Activated T-cell treated with anti-CD3 and anti-CD28 coated beads, Interleukin-2, amount 50 U/mL, for 4 hours (primary cell): ENCODE measurements around the gene UACA. TPM values are rescaled to one million over a fixed set of nuclear protein-coding genes. Genes with fewer than 3 reads are reported as not detected.

Experiments
- ATAC-seq, 2 donors: fragments of 200-7000 bp; cut with Tn5 transposase; one replicate each; pipeline ENCODE4 v1.10.0; 2021
- DNase-seq: peaks from one replicate; pipeline ENCODE4 v3.0.0-alpha.2; 2020
- H3K27me3 Mint-ChIP-seq: one replicate; pipeline ENCODE4 v1.8.0; 2021; ENCODE audit warnings: low read depth, mixed read lengths
- H3K36me3 Mint-ChIP-seq: one replicate; pipeline ENCODE4 v1.8.0; 2022; ENCODE audit warnings: mixed read lengths; ENCODE audit not compliant: insufficient read depth
- H3K4me1 Mint-ChIP-seq: one replicate; pipeline ENCODE4 v1.8.0; 2021; ENCODE audit warnings: low read depth, mixed read lengths
- H3K4me3 Mint-ChIP-seq: one replicate; pipeline ENCODE4 v1.8.0; 2021; ENCODE audit warnings: mild to moderate bottlenecking, moderate library complexity, mixed read lengths
- H3K9me3 Mint-ChIP-seq: one replicate; pipeline ENCODE4 v1.8.0; 2021; ENCODE audit warnings: mixed read lengths
- total RNA-seq, 3 donors: library from RNA; stranded (reverse); gene quantifications; one replicate each; pipeline ENCODE4 v1.2.1, GENCODE V29; 2021

The UACA gene
- total RNA-seq, 3 donors from 2014 or later = 0.33 to 1.1 (median 0.61) TPM

- Mint-ChIP-seq H3K9me3 (no peaks in the 10 kb centered on the region), H3K4me3 (no peak overlapping the region), H3K4me1 (no peaks in the 10 kb centered on the region), H3K27me3 (peaks cover 4% of the 10 kb centered on the region), H3K36me3 (no peaks in the 10 kb centered on the region)
- DNase-seq (no peak), ATAC-seq (no peak)
Measured at GRCh38 chr15:70610541-70610940, 152.8 kb downstream of the UACA start.

DNA sequence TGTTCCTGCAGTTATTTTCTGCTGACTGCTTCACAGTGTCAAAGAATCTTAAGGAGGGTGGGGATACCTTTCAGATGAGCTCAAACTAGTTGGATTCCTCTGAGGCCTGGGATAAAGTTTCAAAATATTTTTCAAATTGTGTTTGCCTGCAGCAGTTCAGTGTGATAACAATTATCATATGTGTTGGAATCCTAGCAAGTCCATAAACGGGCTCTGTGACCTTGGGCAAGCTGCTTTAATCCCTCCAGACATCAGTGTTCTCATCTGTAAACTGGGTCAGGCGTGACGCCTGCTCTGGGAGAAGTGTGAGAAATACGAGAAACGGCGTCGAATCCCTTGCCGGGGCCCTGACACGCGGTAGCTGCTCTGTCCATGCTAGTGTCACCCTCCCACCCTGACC lies 153.5 kb downstream of the UACA start:
- ATAC-seq (no peak), DNase-seq (no peak)
- Mint-ChIP-seq H3K27me3 (peaks cover 4% of the 10 kb centered on the region), H3K4me3 (no peak overlapping the region), H3K4me1 (no peaks in the 10 kb centered on the region), H3K36me3 (no peaks in the 10 kb centered on the region), H3K9me3 (no peaks in the 10 kb centered on the region)

- peaks cover 4% of the 10 kb centered on the region for H3K27me3 Mint-ChIP-seq
- ATAC-seq = no peak
- no peaks in the 10 kb centered on the region for H3K36me3 Mint-ChIP-seq
- no peaks in the 10 kb centered on the region for H3K4me1 Mint-ChIP-seq
- no peak for DNase-seq
- no peak overlapping the region for H3K4me3 Mint-ChIP-seq
- H3K9me3 Mint-ChIP-seq = no peaks in the 10 kb centered on the region
Measured at GRCh38 chr15:70608144-70608543, 155.2 kb downstream of the UACA start.

DNA sequence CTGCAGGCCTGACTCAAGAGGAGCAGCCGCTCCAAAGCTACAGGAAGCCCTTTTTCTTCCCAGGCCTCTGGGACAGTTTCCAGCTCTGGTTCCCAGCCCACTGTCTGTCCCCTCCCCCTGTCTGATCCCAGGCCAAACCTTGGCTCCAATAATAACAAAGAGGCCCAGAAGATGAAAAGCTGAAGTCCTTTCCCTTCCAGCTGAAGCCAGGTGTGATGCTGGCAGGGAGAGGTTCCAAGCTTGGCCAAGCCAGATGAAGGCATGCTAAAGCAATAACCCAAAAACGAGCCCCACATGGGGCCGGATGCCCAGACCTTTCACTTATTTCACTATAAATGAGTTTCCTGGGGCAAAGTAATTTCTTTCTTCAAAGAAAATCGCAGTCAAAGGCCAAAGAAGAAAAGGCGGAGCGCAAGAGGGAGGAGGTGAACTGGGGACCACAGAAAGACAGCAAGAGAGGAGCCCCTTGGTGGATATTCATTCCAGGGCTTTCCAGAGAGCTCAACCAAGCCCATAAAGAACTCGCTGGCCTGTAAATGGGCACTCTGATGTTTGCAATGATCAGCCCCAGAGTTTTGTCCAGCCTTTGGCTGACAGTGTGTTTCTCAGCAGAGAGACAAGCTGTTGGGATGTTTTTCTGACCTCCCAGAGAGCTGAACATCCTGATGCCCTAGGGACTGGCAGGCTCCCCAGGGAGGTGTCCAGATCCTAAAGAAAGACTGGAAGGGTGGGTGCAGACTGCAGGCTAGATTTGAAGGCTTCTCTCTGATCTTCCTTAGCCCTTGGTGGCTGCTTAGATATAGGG lies 157.6 kb downstream of the UACA start:
- H3K36me3 Mint-ChIP-seq = no peaks in the 10 kb centered on the region

GRCh38 chr15:70604666-70605315 lies 158.6 kb downstream of the UACA start:
- Mint-ChIP-seq H3K4me1 (no peaks in the 10 kb centered on the region), H3K9me3 (peaks cover under 1% of the 10 kb centered on the region), H3K36me3 (no peaks in the 10 kb centered on the region), H3K4me3 (no peak overlapping the region), H3K27me3 (peaks cover 4% of the 10 kb centered on the region)
- ATAC-seq = no peak
- no peak for DNase-seq

More for the DNA sequence above, 157.6 kb downstream of the UACA start:
- Mint-ChIP-seq H3K4me3 (no peak overlapping the region), H3K4me1 (no peaks in the 10 kb centered on the region), H3K27me3 (peaks cover 4% of the 10 kb centered on the region), H3K9me3 (no peaks in the 10 kb centered on the region)
- ATAC-seq = no peak
- no peak for DNase-seq

Other genes starting within 250 kb of the UACA start
- gene LARP6, start 90.6 kb upstream of the UACA start, total RNA-seq = under 1 TPM; 0.05 to 0.61 (median 0.19) TPM
- not detected for gene THAP10, start 128.9 kb upstream of the UACA start, total RNA-seq
- not detected for gene LRRC49, start 129.3 kb upstream of the UACA start, total RNA-seq